OCI-LY7 (cell line): ENCODE results near the gene MAP7D2.

Experiments
- EZH2phosphoT487 ChIP-seq: fragments of 200-600 bp; sonication (generic); IDR thresholded peaks from 2 replicates; pipeline ENCODE4 v1.6.1; 2018; ENCODE audit warnings: low read depth, borderline replicate concordance, mild to moderate bottlenecking, mixed run types, antibody characterized with exemption, low read length, moderate library complexity, mixed read lengths
- TF ChIP-seq, protein P1 (sequence below): fragments of 200-600 bp; sonication (generic); conservative IDR thresholded peaks from 2 replicates; pipeline ENCODE4 v1.5.1; 2014; ENCODE audit warnings: mild to moderate bottlenecking, antibody characterized with exemption, low read length, moderate library complexity, mixed read lengths

DNA sequence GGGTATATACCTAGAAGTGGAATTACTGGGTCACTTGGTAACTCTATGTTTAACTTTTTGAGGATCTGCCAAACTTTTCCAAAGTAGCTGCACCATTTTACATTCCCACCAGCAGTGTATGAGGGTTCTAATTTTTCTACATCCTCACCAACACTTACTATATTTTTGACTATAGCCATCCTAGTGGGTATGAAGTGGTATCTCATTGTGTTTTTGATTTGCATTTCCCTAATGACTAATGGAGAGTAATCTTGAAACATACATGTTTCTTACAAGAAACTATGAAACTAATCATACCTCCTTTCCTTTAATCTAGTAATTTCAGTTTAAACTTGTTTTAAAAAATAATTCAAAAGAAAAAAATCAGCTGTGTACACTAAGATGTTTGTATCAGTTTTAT lies 143.7 kb downstream of the MAP7D2 start:
- TF ChIP-seq, protein P1, sequence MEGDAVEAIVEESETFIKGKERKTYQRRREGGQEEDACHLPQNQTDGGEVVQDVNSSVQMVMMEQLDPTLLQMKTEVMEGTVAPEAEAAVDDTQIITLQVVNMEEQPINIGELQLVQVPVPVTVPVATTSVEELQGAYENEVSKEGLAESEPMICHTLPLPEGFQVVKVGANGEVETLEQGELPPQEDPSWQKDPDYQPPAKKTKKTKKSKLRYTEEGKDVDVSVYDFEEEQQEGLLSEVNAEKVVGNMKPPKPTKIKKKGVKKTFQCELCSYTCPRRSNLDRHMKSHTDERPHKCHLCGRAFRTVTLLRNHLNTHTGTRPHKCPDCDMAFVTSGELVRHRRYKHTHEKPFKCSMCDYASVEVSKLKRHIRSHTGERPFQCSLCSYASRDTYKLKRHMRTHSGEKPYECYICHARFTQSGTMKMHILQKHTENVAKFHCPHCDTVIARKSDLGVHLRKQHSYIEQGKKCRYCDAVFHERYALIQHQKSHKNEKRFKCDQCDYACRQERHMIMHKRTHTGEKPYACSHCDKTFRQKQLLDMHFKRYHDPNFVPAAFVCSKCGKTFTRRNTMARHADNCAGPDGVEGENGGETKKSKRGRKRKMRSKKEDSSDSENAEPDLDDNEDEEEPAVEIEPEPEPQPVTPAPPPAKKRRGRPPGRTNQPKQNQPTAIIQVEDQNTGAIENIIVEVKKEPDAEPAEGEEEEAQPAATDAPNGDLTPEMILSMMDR = no peak
- no peak for TF ChIP-seq EZH2phosphoT487
